ENCODE results near the gene CCDC102B. TPM values are rescaled to one million over a fixed set of nuclear protein-coding genes. Genes with fewer than 3 reads are reported as not detected.
"Not testable (repeated sequence)": the region's sequence is repeated elsewhere in the genome, so short reads cannot be mapped to it uniquely, and the experiment has no call there.

The CCDC102B gene
- total RNA-seq, 1 experiment from 2014 or later, result 0.92 TPM

DNA sequence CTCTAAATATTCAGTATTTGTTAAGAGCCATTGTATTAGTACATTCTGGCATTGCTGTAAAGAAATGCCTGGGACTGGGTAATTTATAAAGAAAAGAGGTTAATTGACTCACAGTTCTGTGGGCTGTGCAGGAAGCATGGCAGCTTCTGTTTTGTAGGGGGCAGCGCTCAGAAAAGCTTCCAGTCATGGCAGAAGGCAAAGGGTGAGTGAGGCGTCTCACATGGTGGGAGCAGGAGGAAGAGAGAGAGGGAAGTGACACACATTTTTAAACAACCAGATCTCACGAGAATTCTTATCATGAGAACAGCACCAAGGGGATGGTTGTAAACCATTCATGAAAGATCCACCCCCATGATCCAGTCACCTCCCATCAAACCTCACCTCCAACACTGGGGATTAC, 13.8 kb upstream of the CCDC102B start:
- DNase-seq (ENCODE audit: low read depth, low spot score) (no peak), ATAC-seq (no peak)
- in situ Hi-C loops (cut with HindIII; ENCODE audit: low pct_unique_long_range_greater_than_20kb, low sequenced_read_pairs) (no loop called here), intact Hi-C loops (cut with micrococcal nuclease; ENCODE audit: unreplicated experiment) (no loop called here)
- ChIA-PET POLR2A (no interaction called here), CTCF (no interaction called here)
- H3K4me1 ChIP-seq (ENCODE audit: control insufficient read depth, insufficient read depth, low read length), result no peaks in the 10 kb centered on the region
- BruUV-seq (replicated peaks), result no TSS peak
- H3K9me3 ChIP-seq (ENCODE audit: control insufficient read depth, insufficient read depth, low read depth, low read length), result no peaks in the 10 kb centered on the region
- H3K27ac ChIP-seq (ENCODE audit: low read length), result no peak overlapping the region
- no peak for TF ChIP-seq REST (IDR thresholded peaks at IDR 0.05; ENCODE audit: insufficient read depth in 1 of 2, low read depth in 2 of 2, low read length in 1 of 2)
- no peak for TF ChIP-seq CTCF (IDR thresholded peaks at IDR 0.05)
- TF ChIP-seq POLR2AphosphoS5 (IDR thresholded peaks at IDR 0.05; ENCODE audit: low read depth, low read length), result no peak
- H3K36me3 ChIP-seq (ENCODE audit: control insufficient read depth, insufficient read depth, low read length), result no peaks in the 10 kb centered on the region
- no peaks in the 10 kb centered on the region for H3K27me3 ChIP-seq (ENCODE audit: control insufficient read depth, insufficient read depth, low read length)
- H3K4me3 ChIP-seq (ENCODE audit: low read depth in 2 of 2, low read length in 2 of 2), result no peak overlapping the region

GRCh38 chr18:68790290-68790689, 7.6 kb upstream of the CCDC102B start:
- ATAC-seq; CTCF ChIA-PET; H3K27ac ChIP-seq (ENCODE audit: low read length); H3K9me3 ChIP-seq (ENCODE audit: control insufficient read depth, insufficient read depth, low read depth, low read length); BruUV-seq (replicated peaks); H3K36me3 ChIP-seq (ENCODE audit: control insufficient read depth, insufficient read depth, low read length); H3K4me3 ChIP-seq (ENCODE audit: low read depth in 2 of 2, low read length in 2 of 2); intact Hi-C loops (cut with micrococcal nuclease; ENCODE audit: unreplicated experiment); H3K4me1 ChIP-seq (ENCODE audit: control insufficient read depth, insufficient read depth, low read length); POLR2A ChIA-PET; H3K27me3 ChIP-seq (ENCODE audit: control insufficient read depth, insufficient read depth, low read length); DNase-seq (ENCODE audit: low read depth, low spot score); in situ Hi-C loops (cut with HindIII; ENCODE audit: low pct_unique_long_range_greater_than_20kb, low sequenced_read_pairs): not testable (repeated sequence)

DNA sequence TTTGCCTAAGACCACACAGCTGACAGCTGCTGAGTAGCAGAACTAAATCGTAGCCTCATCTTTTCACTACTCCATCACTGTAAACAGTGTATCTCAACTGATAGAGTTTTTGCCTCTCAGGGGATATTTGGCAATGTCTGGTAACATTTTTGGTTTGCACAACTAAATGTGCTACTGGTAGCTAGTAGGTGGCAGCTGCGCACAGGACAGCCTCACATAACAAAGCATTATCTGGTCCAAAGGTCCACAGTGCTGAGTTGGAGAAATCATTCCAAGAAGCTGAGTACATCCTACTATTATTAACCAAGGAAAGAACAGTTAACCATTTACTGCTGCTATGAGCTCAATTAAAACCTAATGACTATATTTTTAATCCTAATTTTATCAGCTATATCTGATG, 6.1 kb upstream of the CCDC102B start:
- Histone ChIP-seq H3K9me3 (ENCODE audit: control insufficient read depth, insufficient read depth, low read depth, low read length) (no peaks in the 10 kb centered on the region), H3K4me1 (ENCODE audit: control insufficient read depth, insufficient read depth, low read length) (no peaks in the 10 kb centered on the region), H3K4me3 (ENCODE audit: low read depth in 2 of 2, low read length in 2 of 2) (no peak overlapping the region), H3K27ac (ENCODE audit: low read length) (no peak overlapping the region), H3K36me3 (ENCODE audit: control insufficient read depth, insufficient read depth, low read length) (no peaks in the 10 kb centered on the region), H3K27me3 (ENCODE audit: control insufficient read depth, insufficient read depth, low read length) (no peaks in the 10 kb centered on the region)
- BruUV-seq (replicated peaks), result no TSS peak
- POLR2A ChIA-PET, result interaction anchor here (0.6 kb wide), 1 partner anchor 566 kb away, joined by 11 read pairs; no protein-coding TSS in a partner anchor
- in situ Hi-C loops (cut with HindIII; ENCODE audit: low pct_unique_long_range_greater_than_20kb, low sequenced_read_pairs) (no loop called here), intact Hi-C loops (cut with micrococcal nuclease; ENCODE audit: unreplicated experiment) (no loop called here)
- TF ChIP-seq REST (IDR thresholded peaks at IDR 0.05; ENCODE audit: insufficient read depth in 1 of 2, low read depth in 2 of 2, low read length in 1 of 2), result no peak
- TF ChIP-seq POLR2AphosphoS5 (IDR thresholded peaks at IDR 0.05; ENCODE audit: low read depth, low read length), result no peak
- no peak for TF ChIP-seq SIN3A (IDR thresholded peaks at IDR 0.05; ENCODE audit: borderline replicate concordance, insufficient read depth, low read depth, low read length)
- no peak for TF ChIP-seq CTCF (IDR thresholded peaks at IDR 0.05)
- no peak for TF ChIP-seq TCF7L2 (IDR thresholded peaks at IDR 0.05; ENCODE audit: low read depth, low read length)
- no peak for ATAC-seq
- CTCF ChIA-PET, result no interaction called here
- no peak for DNase-seq (ENCODE audit: low read depth, low spot score)

Measured in Panc1 (cell line).